ENCODE measurements around the gene TLR6. TPM values are rescaled to one million over a fixed set of nuclear protein-coding genes. Genes with fewer than 3 reads are reported as not detected.
A peak's percentile ranks its signal among the peaks of the same experiment; 100 is the strongest.

Gene TLR6
- total and polyA plus RNA-seq, 10 of the 15 experiments (the other 5 are each of a cell fraction or from before 2014, with no cell fraction given), result 1.1 to 49.4 (median 12.5) TPM

DNA sequence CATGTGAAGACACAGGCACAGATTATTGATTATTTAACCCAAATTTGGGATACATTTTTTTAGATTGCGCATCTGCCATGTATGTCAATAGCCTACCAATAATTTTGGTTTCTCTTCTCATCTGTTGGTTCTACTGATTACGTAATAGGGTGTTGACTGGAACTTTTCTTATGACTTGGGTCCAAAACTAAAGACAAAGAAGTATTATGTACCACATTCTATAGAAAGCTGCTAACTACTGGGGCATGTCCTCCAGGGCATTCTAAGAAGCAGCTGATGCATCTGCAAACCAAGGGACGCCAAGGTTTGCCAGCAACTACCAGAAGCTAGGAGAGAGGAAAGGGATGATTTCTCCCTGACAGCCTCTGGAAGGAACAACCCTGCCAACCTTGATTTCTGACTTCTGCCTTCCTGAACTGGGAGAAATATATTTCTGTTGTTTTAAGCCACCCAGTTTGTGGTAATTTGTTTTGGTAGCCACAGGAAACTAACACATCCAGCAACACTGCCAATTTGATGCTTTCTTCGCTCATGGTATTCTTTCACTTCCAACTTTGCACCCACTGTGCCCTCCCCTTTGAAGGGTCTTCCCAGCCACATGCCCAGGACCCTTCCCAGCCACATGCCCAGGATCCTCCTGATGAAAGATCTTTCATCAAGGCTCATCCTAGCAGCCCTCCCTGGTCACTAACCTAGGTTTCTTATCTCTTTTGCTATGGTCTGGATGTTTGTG, 36.1 kb downstream of the TLR6 start (continued):
- TF ChIP-seq, protein P1, sequence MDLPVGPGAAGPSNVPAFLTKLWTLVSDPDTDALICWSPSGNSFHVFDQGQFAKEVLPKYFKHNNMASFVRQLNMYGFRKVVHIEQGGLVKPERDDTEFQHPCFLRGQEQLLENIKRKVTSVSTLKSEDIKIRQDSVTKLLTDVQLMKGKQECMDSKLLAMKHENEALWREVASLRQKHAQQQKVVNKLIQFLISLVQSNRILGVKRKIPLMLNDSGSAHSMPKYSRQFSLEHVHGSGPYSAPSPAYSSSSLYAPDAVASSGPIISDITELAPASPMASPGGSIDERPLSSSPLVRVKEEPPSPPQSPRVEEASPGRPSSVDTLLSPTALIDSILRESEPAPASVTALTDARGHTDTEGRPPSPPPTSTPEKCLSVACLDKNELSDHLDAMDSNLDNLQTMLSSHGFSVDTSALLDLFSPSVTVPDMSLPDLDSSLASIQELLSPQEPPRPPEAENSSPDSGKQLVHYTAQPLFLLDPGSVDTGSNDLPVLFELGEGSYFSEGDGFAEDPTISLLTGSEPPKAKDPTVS (IDR thresholded peaks at IDR 0.05; ENCODE audit: low read depth, low read length), result no peak
- TF ChIP-seq NR2C2 (IDR thresholded peaks at IDR 0.05; ENCODE audit: borderline replicate concordance, control insufficient read depth, insufficient read length, low read depth), result no peak
- TF ChIP-seq DPF2 (IDR thresholded peaks at IDR 0.05), result peak; percentile 76
- peak; percentile 77 for TF ChIP-seq CREB1 (IDR thresholded peaks at IDR 0.05; ENCODE audit: low read depth)
- TF ChIP-seq MEF2B (IDR thresholded peaks at IDR 0.05; ENCODE audit: partially characterized antibody, poor library complexity, severe bottlenecking), result peak; percentile 50
- TF ChIP-seq PAX5 (IDR thresholded peaks at IDR 0.05; ENCODE audit: borderline replicate concordance, low read depth, low read length), result peak; percentile 65
- TF ChIP-seq ZNF207 (IDR thresholded peaks at IDR 0.05; ENCODE audit: borderline replicate concordance), result 0 out of 2 replicates have a peak, but pooled peaks have one; percentile 11
- 0 out of 2 replicates have a peak, but pooled peaks have one; percentile 23 for TF ChIP-seq YY1 (IDR thresholded peaks at IDR 0.05; ENCODE audit: low read depth, low read length)
- TF ChIP-seq TARDBP (IDR thresholded peaks at IDR 0.05; ENCODE audit: borderline replicate concordance), result no peak
- TF ChIP-seq SPI1 (IDR thresholded peaks at IDR 0.05; ENCODE audit: borderline replicate concordance, insufficient read depth, low read depth, low read length), result no peak
- TF ChIP-seq, protein P2, sequence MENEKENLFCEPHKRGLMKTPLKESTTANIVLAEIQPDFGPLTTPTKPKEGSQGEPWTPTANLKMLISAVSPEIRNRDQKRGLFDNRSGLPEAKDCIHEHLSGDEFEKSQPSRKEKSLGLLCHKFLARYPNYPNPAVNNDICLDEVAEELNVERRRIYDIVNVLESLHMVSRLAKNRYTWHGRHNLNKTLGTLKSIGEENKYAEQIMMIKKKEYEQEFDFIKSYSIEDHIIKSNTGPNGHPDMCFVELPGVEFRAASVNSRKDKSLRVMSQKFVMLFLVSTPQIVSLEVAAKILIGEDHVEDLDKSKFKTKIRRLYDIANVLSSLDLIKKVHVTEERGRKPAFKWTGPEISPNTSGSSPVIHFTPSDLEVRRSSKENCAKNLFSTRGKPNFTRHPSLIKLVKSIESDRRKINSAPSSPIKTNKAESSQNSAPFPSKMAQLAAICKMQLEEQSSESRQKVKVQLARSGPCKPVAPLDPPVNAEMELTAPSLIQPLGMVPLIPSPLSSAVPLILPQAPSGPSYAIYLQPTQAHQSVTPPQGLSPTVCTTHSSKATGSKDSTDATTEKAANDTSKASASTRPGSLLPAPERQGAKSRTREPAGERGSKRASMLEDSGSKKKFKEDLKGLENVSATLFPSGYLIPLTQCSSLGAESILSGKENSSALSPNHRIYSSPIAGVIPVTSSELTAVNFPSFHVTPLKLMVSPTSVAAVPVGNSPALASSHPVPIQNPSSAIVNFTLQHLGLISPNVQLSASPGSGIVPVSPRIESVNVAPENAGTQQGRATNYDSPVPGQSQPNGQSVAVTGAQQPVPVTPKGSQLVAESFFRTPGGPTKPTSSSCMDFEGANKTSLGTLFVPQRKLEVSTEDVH (IDR thresholded peaks at IDR 0.05; ENCODE audit: low read depth, partially characterized antibody), result no peak
- peak; percentile 55; the same call in 1 of the 2 replicates for TF ChIP-seq LARP7 (IDR thresholded peaks at IDR 0.05)
- no peak; the same call in 1 of the 2 replicates for TF ChIP-seq FOXM1 (IDR thresholded peaks at IDR 0.05; ENCODE audit: low read depth, low read length)
- TF ChIP-seq, protein P3, sequence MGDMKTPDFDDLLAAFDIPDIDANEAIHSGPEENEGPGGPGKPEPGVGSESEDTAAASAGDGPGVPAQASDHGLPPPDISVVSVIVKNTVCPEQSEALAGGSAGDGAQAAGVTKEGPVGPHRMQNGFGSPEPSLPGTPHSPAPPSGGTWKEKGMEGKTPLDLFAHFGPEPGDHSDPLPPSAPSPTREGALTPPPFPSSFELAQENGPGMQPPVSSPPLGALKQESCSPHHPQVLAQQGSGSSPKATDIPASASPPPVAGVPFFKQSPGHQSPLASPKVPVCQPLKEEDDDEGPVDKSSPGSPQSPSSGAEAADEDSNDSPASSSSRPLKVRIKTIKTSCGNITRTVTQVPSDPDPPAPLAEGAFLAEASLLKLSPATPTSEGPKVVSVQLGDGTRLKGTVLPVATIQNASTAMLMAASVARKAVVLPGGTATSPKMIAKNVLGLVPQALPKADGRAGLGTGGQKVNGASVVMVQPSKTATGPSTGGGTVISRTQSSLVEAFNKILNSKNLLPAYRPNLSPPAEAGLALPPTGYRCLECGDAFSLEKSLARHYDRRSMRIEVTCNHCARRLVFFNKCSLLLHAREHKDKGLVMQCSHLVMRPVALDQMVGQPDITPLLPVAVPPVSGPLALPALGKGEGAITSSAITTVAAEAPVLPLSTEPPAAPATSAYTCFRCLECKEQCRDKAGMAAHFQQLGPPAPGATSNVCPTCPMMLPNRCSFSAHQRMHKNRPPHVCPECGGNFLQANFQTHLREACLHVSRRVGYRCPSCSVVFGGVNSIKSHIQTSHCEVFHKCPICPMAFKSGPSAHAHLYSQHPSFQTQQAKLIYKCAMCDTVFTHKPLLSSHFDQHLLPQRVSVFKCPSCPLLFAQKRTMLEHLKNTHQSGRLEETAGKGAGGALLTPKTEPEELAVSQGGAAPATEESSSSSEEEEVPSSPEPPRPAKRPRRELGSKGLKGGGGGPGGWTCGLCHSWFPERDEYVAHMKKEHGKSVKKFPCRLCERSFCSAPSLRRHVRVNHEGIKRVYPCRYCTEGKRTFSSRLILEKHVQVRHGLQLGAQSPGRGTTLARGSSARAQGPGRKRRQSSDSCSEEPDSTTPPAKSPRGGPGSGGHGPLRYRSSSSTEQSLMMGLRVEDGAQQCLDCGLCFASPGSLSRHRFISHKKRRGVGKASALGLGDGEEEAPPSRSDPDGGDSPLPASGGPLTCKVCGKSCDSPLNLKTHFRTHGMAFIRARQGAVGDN (IDR thresholded peaks at IDR 0.05), result peak; percentile 77
- 0 out of 2 replicates have a peak, but pooled peaks have one; percentile 26 for TF ChIP-seq IRF4 (IDR thresholded peaks at IDR 0.05; ENCODE audit: low read depth, low read length)
- peak; percentile 51; the same call in 1 of the 2 replicates for TF ChIP-seq BCL11A (IDR thresholded peaks at IDR 0.05; ENCODE audit: low read depth, low read length)
- TF ChIP-seq, protein P4, sequence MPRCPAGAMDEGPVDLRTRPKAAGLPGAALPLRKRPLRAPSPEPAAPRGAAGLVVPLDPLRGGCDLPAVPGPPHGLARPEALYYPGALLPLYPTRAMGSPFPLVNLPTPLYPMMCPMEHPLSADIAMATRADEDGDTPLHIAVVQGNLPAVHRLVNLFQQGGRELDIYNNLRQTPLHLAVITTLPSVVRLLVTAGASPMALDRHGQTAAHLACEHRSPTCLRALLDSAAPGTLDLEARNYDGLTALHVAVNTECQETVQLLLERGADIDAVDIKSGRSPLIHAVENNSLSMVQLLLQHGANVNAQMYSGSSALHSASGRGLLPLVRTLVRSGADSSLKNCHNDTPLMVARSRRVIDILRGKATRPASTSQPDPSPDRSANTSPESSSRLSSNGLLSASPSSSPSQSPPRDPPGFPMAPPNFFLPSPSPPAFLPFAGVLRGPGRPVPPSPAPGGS (IDR thresholded peaks at IDR 0.05; ENCODE audit: borderline replicate concordance, insufficient read depth, low read depth, low read length, poor library complexity, severe bottlenecking), result peak; percentile 48
- TF ChIP-seq CHD1 (IDR thresholded peaks at IDR 0.05; ENCODE audit: low read depth, low read length), result no peak
- peak; percentile 82; the same call in 1 of the 2 replicates for TF ChIP-seq MTA3 (IDR thresholded peaks at IDR 0.05; ENCODE audit: borderline replicate concordance, low read length)
- TF ChIP-seq EP300 (IDR thresholded peaks at IDR 0.05; ENCODE audit: borderline replicate concordance in 1 of 2, control insufficient read depth in 1 of 2, low read depth in 2 of 2, low read length in 2 of 2), result peak; percentile 75 to 90; a peak in 3 of 4 replicates
